Measurements from ENCODE around the gene CIT.

DNA sequence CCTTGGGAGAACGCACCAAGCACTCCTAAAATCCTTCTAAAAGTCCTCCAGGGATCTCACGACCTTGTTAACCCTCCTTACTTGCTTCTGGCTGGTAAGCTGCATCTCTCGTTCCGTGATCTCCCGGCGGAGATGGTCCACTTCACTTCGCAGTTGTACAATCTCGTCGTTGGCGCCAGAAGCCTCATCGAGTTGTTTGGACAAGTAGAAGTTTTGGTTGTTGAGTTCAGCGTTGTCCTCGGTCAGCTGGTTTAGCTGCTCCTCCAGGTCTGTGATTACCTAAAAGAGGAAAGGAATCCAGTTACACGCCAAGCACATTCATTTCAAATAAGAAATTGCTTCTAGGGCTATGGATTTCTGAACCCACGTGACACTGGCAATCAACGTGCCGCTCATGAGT, 142.0 kb downstream of the CIT start:
- TF ChIP-seq, protein P1, sequence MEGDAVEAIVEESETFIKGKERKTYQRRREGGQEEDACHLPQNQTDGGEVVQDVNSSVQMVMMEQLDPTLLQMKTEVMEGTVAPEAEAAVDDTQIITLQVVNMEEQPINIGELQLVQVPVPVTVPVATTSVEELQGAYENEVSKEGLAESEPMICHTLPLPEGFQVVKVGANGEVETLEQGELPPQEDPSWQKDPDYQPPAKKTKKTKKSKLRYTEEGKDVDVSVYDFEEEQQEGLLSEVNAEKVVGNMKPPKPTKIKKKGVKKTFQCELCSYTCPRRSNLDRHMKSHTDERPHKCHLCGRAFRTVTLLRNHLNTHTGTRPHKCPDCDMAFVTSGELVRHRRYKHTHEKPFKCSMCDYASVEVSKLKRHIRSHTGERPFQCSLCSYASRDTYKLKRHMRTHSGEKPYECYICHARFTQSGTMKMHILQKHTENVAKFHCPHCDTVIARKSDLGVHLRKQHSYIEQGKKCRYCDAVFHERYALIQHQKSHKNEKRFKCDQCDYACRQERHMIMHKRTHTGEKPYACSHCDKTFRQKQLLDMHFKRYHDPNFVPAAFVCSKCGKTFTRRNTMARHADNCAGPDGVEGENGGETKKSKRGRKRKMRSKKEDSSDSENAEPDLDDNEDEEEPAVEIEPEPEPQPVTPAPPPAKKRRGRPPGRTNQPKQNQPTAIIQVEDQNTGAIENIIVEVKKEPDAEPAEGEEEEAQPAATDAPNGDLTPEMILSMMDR (conservative IDR thresholded peaks at IDR 0.05; ENCODE audit: low read length), result no peak
- no peak for TF ChIP-seq EZH2phosphoT487 (IDR thresholded peaks at IDR 0.05; ENCODE audit: borderline replicate concordance)
